ENCODE measurements around the gene TPM1. TPM values are rescaled to one million over a fixed set of nuclear protein-coding genes. Genes with fewer than 3 reads are reported as not detected.

Gene TPM1
- total and polyA plus RNA-seq, 9 of the 15 experiments (the other 6 are each of a cell fraction or from before 2014, with no cell fraction given): 8.1 to 53.9 (median 43.1) TPM

GRCh38 chr15:63065262-63066221, 23.0 kb downstream of the TPM1 start:
- no peak overlapping the region for H3K27ac ChIP-seq (ENCODE audit: extremely low read depth, low read depth, low read length)
- DNase-seq (ENCODE audit: extremely low read depth in 1 of 4, low spot score in 3 of 4) (no peak), FAIRE-seq (peak; percentile 65), ATAC-seq (no peak)
- H3K36me3 ChIP-seq (ENCODE audit: control insufficient read depth, insufficient read depth, low read length): peaks cover 26% of the 10 kb centered on the region
- BruUV-seq (replicated peaks): no TSS peak
- in situ Hi-C loops (cut with MboI): no loop called here
- no peak overlapping the region for H3K4me3 ChIP-seq
- no peak overlapping the region for H3K4me2 ChIP-seq (ENCODE audit: insufficient read depth, low read length)
- no peak overlapping the region for H2AFZ ChIP-seq (ENCODE audit: low read depth, low read length)
- H3K4me1 ChIP-seq (replicated peaks in 1 of 2; ENCODE audit: control insufficient read depth in 2 of 2, insufficient read depth in 2 of 2, low read length in 2 of 2): peaks cover 8 to 24% of the 10 kb centered on the region in 2 experiments; a peak in 3 of 5 replicates
- H3K9me3 ChIP-seq (replicated peaks; ENCODE audit: control insufficient read depth, insufficient read depth, low read depth, low read length): no peaks in the 10 kb centered on the region
- WGBS (ENCODE audit: insufficient coverage, low coverage, missing lambda C conversion rate): 54% methylated on average over 8 of the region's 8 CpGs
- no peaks in the 10 kb centered on the region for H4K20me1 ChIP-seq (replicated peaks; ENCODE audit: control insufficient read depth, insufficient read depth, low read length)
- H3K9ac ChIP-seq (ENCODE audit: insufficient read depth in 1 of 2, low read depth in 2 of 2, low read length in 2 of 2): no peak overlapping the region
- no peaks in the 10 kb centered on the region for H3K27me3 ChIP-seq (ENCODE audit: control insufficient read depth in 2 of 2, insufficient read depth in 2 of 2, low read length in 2 of 2)
- no peaks in the 10 kb centered on the region for H3K9me1 ChIP-seq (ENCODE audit: control insufficient read depth, insufficient read depth, low read length)
- intact Hi-C loops (cut with micrococcal nuclease): no loop called here
- ChIA-PET POLR2A (interaction anchor here (0.8 to 1.3 kb wide), 4 partner anchors 8 to 13 kb away, joined by 3 to 5 read pairs (median 4); no protein-coding TSS in a partner anchor), CTCF (ENCODE audit: low intra/inter-chr PET ratio) (no interaction called here)
- no peaks in the 10 kb centered on the region for H3K79me2 ChIP-seq (ENCODE audit: control insufficient read depth, insufficient read depth, low read length)
- no peak for TF ChIP-seq ARNT (IDR thresholded peaks at IDR 0.05)
- no peak for TF ChIP-seq E2F3 (CRISPR knock-in tag; IDR thresholded peaks at IDR 0.05)
- peak; percentile 42; the same call in 1 of the 2 replicates for TF ChIP-seq EGR1 (conservative IDR thresholded peaks at IDR 0.05)
- TF ChIP-seq ZNF592 (IDR thresholded peaks at IDR 0.05): no peak
- peak; percentile 21; the same call in 1 of the 2 replicates for TF ChIP-seq ZNF316 (IDR thresholded peaks at IDR 0.05)
- TF ChIP-seq ZNF586 (CRISPR knock-in tag; conservative IDR thresholded peaks at IDR 0.05): no peak
- no peak for TF ChIP-seq MCM5 (IDR thresholded peaks at IDR 0.05; ENCODE audit: low read depth)
- TF ChIP-seq RFX1 (IDR thresholded peaks at IDR 0.05): peak; percentile 96
- TF ChIP-seq CSDE1 (IDR thresholded peaks at IDR 0.05): peak in 1 of 2 experiments; percentile 75; a peak in 1 of 4 replicates
- peak; percentile 53; the same call in 1 of the 2 replicates for TF ChIP-seq NFE2 (IDR thresholded peaks at IDR 0.05; ENCODE audit: low read depth)
- no peak for TF ChIP-seq ADNP (tag; IDR thresholded peaks at IDR 0.05)
- TF ChIP-seq ARID3A (IDR thresholded peaks at IDR 0.05; ENCODE audit: borderline replicate concordance, low read depth, low read length): no peak
- no peak for TF ChIP-seq KLF10 (CRISPR knock-in tag; IDR thresholded peaks at IDR 0.05)
- peak; percentile 40; the same call in 1 of the 2 replicates for TF ChIP-seq C11orf30 (IDR thresholded peaks at IDR 0.05; ENCODE audit: low read depth)
